Renal cortical epithelial cell (primary cell): ENCODE results near the gene PDE10A. TPM values are rescaled to one million over a fixed set of nuclear protein-coding genes. Genes with fewer than 3 reads are reported as not detected.
"Not testable (repeated sequence)": the region's sequence is repeated elsewhere in the genome, so short reads cannot be mapped to it uniquely, and the experiment has no call there.

Experiments
- DNase-seq: peaks from one replicate; pipeline ENCODE4 v3.0.0-alpha.2; 2011; ENCODE audit warnings: low read depth
- total RNA-seq: library from RNA; depleted of rRNA; stranded (reverse); fragments of >200 nt; gene quantifications from 2 replicates; pipeline ENCODE4 v1.2.3, GENCODE V29; 2014

Gene PDE10A
- total RNA-seq, 1 donor from 2014 or later: 52.1 TPM

DNA sequence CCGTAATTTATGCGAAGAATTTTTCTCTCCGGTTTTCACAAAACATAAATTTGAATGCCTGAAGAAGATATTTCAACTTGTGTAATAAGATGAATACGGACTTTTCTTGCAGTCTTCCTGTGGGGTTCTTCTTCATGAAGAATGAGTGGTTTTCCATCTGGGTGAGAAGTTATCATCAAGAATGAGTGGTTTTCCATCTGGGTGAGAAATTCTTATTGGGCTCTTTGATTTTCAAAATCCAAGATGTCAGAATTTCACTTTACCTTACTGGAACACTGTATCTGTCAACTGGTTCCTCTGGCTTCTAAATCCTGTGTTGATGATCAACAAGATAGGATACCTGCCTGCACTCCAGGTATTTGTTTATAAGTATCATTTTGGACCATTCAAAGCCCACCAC, 193.6 kb downstream of the PDE10A start:
- DNase-seq: no peak

DNA sequence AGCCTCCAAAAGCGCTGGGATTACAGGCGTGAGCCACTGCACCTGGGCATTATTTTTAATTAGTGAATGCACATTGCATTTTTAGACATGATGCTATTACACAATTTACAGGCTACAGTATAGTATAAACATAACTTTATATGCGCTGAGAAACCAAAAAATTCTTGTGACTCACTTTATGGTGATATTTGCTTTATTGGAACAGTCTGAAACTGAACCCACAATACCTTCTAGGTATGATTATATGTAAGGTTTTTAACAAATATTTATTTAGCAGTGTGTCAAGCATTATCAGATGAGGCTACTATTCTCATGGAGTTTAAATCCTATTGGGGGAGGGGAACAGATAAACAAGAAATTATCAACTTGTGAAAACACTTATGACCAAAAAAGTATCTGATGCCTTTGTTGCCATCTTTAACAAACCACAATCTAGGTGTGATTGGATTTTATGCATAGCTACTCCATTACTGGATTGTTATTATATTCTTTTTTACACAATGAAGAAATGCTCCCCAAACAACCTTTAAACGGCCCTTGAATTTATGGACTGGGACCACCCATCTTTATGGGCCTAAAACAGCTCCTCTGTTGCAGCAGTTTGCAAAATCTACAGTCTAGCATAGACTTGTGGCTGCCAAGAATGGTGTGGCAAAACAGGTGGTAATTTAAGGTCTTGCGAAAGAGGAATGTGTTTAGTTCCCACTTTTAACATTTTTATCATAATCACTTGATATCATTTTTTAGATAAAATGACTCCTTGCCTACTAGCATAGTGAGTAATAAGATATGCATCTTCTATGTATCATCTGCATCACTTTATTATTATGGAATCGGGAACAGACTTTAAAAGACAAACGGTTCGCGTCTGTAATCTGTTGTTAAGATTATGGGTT, 194.5 kb downstream of the PDE10A start:
- no peak for DNase-seq

- not testable (repeated sequence) for DNase-seq
Measured at GRCh38 chr6:165463499-165463898, 199.5 kb downstream of the PDE10A start.

DNA sequence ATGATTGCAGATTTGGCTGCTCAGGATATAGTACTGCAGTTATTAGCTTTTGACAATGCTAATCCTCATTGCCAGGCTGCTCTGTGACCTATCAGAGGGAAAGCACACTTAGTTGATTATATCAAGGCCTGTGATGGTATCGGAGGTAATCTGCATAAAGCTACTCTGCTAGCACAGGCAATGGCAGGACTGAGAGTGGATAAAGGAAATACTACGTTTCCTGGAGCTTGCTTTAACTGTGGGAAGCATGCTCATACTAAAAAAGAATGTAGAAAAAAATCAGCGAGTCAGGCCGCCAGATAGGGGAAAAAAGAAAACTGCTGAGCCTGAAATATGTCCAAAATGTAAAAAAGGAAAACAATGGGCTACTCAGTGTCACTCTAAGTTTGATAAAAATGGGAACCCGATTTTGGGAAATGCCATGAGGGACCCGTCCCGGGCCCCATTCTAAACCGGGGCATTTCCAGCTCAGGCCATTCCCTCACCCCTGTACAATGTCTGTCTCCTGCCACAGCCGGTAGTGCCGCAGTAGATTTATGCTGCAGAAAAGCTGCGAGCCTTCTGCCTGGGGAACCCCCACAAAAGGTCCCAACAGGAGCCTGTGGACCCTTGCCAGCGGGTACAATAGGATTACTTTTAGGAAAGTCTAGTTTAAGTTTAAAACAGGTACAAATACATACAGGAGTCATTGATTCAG, 203.3 kb downstream of the PDE10A start:
- DNase-seq: not testable (repeated sequence)

DNA sequence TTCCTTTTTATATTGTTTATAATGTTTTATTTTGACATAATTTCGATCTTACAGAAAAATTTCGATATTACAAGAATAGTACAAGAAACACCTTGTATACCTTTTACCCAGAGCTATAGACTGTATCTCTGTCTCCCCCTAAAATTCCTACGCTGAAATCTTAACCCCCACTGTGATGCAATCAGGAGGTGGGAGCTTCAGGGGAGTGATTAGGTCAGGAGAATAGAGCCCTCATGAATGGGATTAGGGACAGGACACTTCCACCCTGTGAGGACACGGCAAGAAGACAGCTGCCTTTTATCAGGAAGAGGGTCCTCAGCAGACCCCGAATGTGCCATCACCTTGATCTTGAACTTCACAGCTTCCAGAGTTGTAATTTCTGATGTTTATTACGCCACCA, 204.9 kb downstream of the PDE10A start:
- no peak for DNase-seq

GRCh38 chr6:165456286-165456685, 206.8 kb downstream of the PDE10A start:
- DNase-seq: no peak

DNA sequence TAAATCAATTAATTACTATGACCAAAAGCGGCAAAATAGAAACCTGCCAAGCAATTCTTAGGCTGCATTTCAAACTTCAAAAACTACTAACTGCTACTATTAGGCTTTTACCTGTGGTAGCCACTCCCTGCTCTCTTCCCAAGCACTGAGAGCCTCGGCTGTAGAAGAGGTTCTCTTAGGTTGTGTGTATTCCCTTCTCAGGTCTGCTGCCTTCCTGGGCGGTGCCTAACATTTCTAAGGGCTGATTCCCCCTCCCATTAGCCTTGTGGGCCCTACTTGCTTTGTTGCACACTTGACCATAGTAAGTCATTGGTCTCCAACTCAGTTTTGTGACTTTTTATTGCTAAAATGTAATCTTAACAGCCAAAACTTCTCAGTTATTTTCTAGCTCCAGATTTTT, 207.6 kb downstream of the PDE10A start:
- DNase-seq: no peak

DNA sequence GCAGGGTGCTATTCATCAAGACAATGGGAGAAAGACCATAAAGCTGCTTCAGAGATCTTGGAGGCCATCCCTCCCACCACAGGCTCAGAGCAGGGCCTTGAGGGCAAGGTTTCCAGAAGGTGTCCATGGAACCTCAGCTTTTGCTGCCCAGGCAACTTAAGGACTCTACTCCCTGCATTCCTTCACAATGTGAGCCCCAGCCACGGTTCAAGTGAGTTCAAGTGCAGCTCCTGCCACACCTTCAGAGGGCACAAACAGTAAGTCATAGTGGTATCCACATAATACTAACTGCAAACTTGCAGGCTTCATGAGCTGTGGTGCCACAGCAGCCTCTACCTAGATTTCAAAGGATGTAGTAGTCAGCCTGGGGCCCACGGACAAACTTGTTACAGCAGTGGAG, 209.6 kb downstream of the PDE10A start:
- no peak for DNase-seq

- no peak for DNase-seq
Measured at GRCh38 chr6:165451838-165452237, 211.2 kb downstream of the PDE10A start.

DNA sequence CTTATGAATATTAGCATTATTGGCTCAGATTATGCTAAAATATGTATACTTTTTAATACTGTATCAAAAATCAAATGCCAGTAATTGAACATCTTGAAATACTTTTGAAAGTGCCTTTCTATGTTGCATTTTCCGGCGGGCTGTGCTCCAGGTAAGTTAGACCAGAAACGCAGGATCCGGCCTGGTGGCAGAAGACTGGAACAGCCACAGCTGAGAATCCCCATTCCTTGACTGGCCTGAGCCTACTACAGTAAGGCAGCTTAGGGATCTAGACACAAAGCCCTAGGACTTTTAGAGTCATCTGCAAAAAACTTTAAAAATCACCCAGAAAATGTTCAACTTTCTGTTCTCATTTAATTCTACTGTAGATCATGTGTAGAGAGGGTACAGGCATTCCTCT, 214.8 kb downstream of the PDE10A start:
- DNase-seq: no peak

DNA sequence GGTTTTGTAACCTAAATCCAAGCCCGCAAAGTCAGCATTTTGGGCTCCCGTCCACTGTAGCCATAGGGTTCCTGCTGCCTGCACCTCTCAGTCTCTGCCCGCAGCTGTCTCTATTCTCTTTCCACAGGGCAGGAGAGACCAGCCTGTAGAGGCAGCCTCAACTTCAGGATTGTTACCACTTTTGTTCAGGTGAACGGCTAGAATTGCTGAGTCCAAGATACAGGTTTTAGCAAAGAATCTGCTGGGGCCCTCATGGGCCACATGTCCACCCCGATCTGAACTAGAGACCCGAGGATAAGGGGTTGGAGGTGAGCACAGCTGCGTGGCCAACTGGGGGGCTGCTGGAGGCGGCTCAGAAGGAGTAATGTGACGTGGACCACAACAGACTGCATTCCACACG, 215.9 kb downstream of the PDE10A start:
- DNase-seq: no peak

DNA sequence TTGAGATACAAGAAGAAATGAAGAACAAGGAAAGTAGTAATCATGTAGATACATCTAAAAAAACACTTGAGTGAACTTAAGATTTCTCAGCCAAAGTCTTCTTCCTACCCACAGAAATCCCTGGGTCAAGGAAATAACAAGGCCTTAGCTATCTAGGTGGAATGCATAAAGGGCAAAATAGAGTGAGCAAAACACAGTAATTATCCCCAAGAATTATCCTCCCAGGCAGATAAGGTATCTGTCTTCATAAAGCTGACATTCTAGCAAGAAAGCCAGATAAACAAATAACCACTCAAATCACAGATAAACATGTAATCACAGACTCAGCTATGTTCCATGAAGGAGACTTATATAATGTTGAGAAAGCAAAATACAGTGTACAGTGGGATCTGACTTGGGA, 216.7 kb downstream of the PDE10A start:
- no peak for DNase-seq

GRCh38 chr6:165443462-165443861, 219.6 kb downstream of the PDE10A start:
- DNase-seq: no peak

DNA sequence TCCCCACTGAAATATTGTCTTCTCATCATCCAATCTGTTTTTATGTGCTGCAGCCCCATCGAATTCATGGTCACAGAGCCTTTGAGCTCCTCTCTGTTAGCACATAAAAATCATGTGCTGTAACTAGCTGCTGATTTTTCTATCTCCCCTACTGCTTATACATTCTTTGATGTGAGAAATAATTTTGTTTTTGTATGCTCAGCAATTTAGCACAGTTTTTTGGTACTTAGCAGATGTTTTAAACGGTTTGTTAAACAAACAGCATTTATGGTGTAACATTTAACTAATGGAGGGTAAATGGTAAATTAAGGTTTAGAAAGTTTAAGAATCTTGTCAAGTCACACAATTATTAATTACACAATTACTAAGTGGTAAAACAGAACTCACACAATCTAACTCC, 221.9 kb downstream of the PDE10A start:
- no peak for DNase-seq

DNA sequence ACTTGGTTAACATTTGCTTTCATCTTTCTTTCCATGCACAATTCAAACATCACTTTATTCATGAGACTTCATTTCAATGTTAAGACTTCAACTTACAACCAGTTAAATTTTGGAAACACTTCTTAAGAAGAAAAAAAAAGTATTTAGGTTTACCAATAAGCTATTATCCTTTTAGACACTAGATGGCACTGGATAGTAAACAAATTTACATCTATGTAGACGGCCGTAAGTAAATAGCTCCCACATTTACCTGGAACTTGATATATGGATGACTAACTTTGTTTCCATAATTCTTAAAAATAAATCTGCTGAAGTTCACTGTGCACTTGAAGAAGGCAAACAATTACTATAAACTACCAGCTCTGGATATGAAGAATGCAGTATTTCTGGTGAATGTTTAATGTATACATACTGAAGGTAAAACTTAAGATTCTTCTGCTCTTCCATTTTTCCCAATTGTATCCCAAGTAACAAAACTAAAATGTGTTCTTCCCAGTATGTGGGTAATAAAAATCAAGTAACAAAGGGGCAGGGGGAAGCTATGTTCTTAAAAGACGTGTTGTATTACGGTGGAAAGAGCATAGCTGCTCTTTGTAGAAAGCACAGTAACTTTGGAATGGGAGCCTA, 223.0 kb downstream of the PDE10A start:
- DNase-seq: peak; percentile 89

DNA sequence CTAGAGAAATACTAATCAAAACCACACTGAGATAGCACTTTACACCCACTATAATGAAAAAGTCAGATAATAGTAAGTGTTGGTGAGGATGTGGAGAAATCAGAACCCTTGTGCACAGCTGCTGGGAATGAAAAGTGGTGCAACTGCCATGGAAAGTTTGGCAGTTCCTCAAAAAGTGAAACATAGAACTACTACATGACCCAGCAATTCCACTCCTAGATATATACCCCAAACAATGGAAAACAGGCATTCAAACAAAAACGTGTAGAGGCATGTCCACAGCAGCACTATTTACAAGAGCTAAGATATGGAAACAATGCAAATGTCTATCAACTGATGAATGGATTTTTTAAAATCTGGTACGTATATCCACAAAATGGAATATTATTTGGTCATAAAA, 236.1 kb downstream of the PDE10A start:
- no peak for DNase-seq

- DNase-seq: no peak
Measured at GRCh38 chr6:165422192-165422591, 240.8 kb downstream of the PDE10A start.

GRCh38 chr6:165417278-165417865, 245.7 kb downstream of the PDE10A start:
- no peak for DNase-seq

GRCh38 chr6:165404697-165405096, 258.3 kb downstream of the PDE10A start:
- peak; percentile 9 for DNase-seq

DNA sequence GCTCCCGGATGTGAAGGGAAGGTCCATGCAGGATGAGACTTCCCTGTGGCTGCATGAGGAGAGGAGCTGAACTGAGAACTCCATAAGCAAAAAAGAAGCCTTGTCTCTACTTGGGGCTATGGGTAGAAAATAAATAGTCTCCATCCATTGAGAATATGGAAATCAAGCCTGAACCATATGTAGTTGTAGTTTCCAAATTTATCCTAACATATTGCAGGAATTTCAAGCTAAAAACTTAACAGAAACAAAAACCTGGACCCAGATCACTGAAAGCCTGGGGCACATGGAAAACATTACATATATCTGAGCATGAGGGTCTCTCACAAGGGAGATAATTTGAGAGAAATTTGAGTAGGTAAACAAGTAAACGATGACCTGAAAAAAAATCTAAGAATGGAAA, 258.7 kb downstream of the PDE10A start:
- no peak for DNase-seq

GRCh38 chr6:165403006-165403595, 259.9 kb downstream of the PDE10A start:
- no peak for DNase-seq

DNA sequence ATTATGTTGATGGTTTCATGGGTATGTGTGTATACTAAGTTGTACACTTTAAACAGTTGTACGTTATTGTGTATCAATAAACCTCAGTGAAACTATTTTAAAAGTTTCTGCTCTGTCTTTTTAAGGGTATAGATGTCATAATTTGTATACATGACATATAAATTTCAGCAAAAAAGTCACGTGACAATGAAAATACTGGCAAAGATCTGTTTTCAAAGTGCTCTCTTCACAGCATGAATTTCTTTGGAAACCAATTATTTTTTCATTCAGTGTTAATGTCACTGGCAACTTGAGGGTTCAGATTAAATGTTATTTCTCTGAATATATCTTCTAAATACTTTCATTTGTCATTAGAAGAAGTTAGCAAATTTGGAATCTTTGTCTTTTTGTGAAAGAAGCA, 261.9 kb downstream of the PDE10A start:
- DNase-seq: no peak
